ENCODE measurements around the gene COL15A1.
"Not testable (repeated sequence)": the region's sequence is repeated elsewhere in the genome, so short reads cannot be mapped to it uniquely, and the experiment has no call there.

The COL15A1 gene

DNA sequence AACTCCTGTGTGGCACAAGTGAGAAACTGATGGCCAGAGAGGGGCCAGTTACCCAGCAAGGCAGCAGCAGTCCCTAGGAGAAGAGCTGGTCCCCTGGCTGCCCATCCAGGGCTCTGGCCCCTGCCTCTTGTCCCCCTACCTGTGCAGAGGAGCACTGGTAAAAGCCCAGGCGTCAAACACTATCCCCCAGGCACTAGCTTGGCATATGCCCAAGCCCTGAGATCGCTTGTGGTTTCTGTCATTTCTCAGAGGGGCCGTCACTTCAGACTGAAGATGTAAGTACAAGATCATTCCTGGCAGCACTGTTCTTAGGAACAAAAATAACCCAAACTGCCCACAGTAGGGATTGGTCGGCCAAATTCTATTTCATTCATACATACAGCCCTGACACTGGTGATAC is 53.9 kb downstream of the COL15A1 start:
- DNase-seq, result peak; percentile 31

DNA sequence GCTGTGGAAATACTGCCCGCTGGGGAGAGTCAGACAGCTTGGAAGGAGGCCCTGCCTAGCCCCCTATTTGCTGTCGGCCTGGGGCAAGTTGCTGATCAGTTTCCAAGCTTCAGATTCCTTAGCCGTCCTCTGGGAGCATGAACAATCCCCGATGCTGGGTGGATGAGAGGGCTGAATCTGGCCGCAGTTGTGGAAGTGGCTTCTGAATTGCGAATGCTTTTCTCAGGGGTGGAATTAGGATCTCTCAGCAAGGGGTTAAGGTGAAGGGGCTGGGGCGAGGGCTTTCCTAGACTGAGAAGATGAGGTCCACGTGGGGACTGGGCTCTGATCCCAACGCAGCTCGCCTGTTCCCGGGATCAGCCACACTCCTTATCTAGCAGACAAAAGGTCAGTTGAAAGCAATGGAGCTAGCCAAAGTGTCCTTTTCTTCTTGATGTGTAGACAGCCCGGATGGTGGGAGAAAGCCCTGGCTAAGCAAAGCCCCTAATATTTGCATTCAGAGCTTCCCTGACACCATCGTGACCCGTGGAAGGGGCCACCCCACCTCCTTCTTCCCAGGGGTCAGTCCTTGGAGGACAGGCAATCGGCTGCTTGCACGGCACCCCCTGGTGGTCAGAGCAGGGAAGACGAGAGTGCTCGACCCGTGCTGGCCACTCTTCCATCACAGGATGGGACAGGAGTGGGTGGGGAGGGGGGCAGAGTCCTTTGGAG is 54.9 kb downstream of the COL15A1 start:
- DNase-seq, result no peak

DNA sequence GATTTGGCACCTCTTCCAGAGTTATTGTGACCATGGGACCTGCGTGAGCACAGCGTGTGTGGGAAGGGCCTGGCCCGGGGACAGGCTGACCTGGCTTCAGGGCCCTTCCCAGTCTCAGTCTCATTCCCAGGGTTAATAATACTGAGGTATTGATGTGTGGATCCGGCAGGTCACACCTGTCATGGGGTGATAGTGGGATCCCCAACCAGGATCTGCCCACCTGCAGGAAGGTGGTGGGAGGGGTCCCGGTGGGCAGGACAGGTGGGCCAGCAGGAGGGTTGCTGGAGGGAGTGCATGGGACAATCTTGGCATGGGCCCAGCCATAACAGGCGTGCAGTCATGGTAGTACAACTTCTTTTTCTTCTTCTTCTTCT is 55.4 kb downstream of the COL15A1 start:
- no peak for DNase-seq

DNA sequence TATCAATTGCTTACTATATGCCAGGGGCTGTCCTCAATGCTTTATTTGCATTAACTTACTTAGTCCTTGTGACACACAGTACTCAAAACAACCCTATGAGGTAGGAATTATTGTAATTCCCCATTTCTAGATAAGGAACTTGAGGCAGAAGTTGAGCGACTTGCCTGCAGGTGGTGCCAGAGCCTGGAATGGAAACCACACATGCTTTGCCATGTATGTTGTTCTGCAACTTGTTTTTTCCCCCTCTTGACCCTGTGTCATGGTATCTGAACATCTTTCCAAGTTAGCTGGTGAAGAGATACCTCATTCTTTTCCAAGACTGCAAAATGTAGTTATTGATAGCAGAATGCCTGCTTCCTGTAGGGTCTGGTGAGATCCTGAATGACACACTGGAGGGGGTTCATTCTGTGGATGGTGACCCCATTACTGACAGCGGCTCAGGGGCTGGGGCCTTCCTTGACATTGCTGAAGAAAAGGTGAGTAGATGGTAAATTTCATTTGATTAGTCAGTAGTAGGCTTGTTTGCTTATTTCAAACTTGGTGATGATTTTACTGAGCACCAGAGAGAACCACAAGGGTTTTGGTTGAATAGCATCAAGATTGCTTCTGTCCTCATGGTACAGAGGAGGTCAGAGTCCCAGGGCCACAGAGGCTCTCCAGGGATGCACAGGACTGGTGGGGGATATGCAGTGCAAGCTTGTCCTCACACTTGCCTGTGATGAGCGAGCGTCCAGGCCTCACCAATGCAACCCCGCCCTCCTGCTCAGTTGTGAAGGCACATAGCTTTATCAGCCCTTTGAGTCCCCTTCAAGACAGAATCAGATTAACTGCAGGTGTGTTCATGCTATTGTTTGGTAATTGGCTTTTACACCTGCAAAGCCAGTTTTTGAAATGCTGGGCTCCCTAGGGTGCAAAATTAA is 57.0 kb downstream of the COL15A1 start:
- DNase-seq, result peak; percentile 5

DNA sequence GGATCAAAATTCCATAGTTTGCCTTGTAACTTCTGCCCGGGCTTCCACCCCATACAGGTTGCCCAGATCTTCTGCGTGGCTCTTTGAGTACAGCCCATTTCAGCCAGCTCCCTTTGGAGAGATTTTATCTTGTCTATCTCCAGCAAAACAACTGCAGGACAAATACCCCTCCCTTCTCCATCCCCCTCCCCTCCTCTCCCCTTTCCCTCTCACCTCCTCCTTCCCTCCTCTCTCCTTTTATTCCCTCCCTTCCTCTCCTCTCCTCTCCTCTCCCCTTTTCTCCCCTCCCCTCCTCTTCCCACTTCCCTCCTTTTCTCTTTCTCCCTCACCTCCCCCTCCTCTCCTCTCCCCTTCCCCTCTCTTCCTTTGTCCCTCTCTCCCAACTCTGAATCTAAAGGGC is 58.2 kb downstream of the COL15A1 start:
- DNase-seq, result no peak

DNA sequence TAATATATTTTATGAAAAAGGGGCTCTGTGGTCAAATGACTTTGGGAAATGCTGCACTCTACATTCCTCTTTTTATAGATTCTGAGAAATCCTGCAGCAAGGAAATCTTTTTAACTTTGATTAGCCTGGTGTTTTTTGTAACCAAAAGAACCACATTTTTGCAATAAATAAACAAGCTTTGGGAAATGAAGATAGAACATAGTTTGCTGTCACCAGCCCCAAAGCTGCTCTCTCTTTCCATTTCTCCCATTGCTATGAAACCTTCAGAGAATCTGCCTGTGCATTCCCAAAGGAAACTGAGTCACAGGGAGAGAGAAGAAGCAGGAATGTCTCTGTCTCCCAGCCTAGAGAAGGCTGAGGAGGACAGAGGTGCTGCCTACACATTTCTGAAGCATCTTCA is 59.0 kb downstream of the COL15A1 start:
- DNase-seq, result no peak

DNA sequence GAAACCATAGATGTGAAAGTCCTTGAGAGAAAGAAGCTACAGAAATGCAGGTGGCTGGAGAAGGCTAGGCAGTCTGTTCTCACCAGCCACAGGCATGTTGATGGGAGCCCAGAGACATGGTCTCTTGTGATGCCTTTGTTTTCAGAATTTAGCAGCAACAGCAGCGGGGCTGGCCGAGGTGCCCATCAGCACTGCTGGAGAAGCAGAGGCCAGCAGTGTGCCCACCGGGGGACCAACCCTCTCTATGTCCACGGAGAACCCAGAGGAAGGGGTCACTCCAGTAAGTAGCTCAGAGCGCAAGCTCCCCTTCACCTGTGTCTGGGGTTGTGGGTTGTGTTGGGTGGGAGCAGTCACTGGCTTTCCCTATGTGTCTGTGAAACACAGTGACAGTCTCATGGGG is 59.6 kb downstream of the COL15A1 start:
- no peak for DNase-seq

DNA sequence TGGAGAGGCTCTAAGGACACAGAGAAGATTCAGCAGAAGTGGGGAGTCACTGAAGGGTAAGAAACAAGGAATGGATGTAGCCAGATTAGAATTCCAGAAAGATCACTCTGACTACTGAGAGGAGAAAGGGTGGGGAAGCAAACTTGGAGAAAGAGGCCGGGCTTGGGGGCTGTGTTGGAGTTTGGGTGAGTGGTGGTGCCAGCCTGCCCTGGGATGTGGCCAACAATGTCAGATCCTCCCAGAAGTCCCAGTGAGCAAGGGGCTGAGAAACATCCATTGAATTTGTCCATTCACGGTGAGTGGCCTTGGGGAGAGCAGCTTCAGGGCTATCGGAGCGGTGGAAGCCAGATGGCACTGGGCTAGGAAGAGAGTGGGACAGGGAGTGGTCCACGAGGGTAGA is 60.4 kb downstream of the COL15A1 start:
- no peak for DNase-seq

DNA sequence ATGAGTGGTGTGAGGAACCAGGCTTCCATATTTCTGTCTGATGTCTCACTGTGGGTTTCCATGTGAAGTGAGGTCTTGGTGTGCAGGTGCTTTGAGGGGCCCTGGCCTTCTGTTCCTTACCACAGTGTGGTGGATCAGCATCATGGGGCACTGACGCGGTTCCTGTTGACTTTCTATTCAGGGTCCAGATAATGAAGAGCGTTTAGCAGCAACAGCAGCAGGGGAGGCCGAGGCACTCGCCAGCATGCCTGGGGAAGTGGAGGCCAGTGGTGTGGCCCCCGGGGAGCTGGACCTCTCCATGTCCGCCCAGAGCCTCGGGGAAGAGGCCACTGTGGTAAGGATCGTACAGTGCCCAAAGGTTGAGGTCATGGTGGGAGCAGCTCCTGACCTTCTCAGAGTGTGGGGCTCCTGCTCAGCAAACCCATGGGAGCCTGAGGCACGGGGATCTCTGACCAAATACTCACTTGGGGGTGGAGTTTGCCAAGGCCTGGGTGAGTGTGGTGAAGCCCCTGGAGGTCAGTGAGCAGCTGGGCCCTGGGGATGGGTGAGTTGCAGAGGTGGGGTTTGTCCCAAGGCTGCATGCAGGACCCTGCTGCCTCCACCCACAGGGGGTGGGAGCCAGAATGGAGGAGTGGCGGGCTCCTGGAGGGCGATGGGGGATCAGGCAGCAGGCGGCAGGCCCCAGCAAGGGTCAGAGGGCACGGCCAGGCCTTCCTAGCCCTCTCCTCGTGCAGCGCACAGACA is 61.2 kb downstream of the COL15A1 start:
- no peak for DNase-seq

DNA sequence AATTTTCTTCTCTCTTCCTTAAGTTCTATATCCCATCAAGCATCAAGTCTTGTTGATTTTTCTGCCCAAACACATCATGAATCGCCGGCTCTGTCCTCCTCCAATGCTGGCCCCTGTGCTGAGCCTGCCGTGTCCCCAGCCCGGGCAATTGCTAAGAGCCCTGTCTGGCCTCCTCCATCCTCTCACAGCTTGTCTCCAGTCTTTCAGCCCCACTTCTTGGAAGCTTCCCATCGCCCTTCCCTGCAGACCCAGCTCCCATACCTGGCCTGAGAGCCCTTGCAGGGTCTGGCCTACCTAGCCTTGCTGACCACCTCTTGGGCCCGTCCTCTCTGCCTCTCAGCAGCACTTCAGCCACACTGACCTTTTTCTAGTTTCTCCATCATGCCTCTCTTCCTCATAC is 61.9 kb downstream of the COL15A1 start:
- no peak for DNase-seq

DNA sequence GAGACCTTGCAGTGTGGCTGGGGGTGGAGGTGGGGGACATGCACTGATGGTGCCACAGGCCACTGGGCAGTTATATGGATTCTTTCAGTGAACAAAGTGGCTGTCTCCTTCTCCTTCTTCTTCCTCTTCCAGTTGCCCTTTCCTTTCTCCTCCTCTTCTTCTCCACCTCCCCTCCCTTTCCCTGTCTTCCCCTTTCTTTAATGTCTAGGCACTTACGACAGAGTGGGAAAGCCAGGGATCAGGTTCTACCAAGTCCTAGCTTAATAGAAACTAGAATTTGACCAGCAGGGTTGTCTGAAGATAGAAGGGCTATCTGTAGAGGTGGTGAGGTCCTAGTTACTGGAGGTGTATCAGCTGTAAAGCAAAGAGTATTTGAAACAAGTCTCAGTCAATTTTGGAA is 62.8 kb downstream of the COL15A1 start:
- no peak for DNase-seq

DNA sequence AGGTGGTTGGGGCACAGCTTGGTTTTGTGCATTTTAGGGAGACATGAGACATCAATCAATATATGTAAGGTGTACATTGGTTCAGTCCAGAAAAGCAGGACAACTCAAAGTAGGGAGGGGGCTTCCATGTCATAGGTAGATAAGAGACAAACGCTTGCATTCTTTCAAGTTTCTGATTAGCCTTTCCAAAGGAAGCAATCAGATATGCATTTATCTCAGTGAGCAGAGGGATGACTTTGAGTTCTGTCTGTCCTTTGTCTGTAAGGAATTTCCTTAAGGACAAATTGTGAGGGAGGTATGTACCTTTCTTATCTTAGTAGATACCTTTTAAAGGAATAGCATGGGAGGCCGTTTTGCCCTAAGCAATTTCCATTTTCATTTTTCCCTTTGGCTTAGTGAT is 63.3 kb downstream of the COL15A1 start:
- no peak for DNase-seq

DNA sequence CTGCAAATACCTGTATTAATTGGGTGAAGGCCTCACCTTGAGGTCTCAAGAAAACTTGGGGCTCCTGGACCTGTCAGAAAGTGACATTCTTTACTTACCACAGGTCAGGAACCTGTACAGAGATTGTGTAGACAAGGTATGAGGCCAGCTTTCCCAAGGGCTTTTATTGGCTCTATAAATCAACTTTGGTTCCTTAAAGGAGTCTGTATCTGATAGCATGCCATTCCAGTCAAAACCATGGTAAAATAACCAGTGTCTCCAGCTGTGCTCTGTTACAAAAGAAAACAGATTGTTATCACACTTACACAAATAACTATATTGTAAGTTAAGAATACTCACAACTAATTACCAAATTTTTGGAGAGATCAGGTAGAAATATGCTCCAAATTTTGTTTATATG is 64.5 kb downstream of the COL15A1 start:
- no peak for DNase-seq

DNA sequence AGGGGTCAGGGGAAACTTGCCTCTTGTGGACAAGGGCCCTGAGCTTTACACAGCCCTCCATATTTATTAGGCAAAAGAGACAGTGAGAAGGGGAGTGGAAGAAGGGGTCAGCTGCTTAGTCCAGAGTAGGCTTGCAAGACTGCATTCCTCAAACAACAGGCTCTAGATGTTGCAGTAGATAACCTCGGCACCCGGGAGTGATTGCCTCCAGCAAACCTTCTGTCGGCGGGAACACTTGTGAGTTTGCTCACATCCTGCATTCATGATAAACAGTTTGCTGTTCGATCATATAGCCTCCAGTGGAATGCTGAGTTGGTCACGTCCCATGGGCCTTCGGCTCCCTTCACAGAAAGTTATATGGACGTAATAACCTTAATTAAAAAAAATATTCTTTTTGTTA is 66.7 kb downstream of the COL15A1 start:
- not testable (repeated sequence) for DNase-seq

DNA sequence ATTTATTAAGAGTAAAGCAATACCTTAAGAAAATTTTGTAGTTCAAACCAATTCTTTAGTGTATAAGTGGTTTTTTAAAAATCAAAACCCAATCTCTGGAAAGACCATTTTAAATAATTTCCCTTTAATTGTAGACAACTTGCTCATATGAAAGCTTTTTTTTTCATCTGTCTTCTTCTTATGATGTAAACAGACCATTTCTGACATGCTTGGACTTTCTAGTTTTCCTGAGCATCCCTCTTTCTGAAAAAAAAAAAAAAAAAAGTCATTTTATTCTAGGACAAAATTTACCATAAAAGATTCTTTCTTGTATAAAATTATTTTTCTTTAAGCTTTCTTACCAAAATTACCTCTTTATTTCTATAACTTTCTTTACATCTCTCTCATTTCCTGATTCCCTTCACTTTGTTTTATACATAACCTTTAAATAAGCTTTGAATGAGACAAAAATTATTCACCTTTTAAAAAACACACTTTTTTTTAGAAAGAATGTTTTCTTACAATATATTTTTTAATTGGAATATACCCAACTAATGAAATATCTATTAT is 67.5 kb downstream of the COL15A1 start:
- DNase-seq, result no peak

DNA sequence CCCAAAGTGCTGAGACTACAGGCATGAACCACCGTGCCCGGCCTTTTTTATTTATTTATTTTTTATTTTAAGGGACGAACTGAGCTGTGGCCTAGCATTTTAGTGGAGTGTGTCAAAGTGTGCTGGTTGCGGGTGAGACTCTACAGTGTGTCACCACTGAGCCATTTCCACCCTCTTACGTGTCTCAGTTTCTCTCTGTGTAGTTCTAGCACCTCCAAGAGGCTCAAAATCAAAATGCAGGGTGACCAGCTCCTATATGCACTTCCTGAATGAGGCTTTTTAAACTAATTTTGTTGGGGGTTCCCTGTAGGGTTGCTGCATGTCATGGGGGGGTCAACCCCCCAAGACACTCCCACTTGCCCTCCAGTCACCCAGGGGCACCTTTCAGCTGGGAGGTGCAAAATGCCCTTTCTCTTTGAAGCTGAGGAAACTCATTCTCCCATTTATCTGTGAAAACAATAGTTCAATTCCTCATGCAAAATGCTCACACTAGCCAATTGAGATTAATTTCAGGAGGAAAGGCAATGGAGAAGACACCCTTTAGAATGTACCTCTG is 69.3 kb downstream of the COL15A1 start:
- no peak for DNase-seq

DNA sequence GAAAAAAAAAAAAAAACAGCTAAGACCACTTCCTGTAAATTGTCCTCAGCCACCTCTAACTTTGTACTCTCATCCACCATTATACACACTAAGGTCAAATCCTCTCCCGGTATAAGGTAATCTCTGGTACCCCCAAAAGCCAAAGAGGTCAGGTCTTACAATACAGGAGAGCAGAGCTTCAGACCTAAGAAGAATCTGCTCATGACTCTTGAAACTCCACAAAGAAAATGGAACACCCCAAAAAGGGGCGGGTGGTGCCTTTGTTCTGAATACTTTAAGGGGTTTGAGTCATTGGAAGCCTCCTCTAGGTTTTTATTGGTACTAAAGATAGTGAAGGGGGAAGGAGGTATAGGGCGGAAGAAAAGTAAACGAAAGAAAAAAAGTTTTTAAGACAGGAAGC is 69.8 kb downstream of the COL15A1 start:
- DNase-seq, result no peak

DNA sequence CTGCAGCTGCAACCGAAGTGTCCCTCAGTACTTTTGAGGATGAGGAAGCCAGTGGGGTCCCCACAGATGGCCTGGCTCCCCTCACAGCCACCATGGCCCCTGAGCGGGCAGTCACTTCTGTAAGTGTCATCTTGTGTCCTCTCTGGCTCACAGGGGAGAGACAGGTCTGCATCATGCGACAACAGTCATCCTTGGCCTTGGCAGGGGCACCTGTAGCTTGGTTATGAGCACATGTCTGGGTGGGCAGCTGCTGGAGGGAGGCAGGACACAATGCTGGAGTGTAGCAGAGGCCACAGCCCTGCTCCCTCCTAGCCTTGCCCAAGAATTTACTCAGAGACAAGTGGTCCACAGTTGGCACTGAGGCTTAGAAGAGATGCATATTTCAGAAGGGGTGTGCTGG is 71.7 kb downstream of the COL15A1 start:
- no peak for DNase-seq

DNA sequence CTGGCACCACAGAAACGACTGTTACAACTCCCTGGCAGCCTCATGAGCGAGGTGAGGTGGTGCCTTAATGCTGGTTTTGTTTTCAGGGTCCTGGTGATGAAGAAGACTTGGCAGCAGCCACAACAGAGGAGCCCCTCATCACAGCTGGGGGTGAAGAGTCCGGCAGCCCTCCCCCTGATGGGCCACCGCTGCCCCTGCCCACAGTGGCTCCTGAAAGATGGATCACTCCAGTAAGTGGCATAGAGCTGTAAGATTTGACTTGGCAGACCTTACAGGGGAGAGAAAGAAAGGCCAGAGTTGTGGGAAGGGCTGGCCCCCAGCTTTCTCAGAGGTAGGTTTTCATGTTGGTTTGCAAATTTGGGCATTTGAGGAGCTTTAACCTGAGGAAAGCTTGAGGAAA is 72.2 kb downstream of the COL15A1 start:
- no peak for DNase-seq

DNA sequence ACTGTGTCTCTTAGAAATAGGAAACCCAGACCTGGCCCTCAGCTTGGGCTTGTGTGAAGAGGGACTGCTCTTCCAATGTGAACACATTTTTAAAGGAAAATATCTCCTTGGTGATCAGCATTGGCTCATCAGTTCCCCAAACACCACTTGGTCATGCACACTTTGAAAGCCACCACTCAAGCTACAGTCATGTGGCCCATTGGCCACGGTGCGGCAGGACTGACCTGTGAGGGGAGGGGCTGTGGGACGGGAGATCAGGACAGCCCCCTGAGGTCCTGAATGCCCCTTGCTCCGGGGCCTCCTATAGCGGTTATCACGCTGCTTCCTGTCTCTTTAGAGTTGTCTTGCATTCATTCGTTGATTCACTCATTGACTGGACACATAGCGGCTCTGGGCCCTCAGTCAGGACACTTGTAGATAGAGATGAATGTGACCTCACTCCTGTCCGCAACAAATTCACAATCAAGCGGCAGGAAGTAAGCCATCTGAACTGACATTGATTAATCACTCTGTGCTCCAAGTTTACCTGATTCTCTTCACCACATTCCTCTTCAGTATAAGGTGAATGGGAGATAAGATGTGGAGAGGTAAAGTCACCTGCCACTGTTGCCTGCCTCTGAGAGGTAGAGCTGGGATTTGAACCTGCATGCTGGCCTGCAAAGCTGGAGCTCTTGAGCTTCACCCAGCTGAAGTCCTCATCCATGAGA is 73.1 kb downstream of the COL15A1 start:
- no peak for DNase-seq

DNA sequence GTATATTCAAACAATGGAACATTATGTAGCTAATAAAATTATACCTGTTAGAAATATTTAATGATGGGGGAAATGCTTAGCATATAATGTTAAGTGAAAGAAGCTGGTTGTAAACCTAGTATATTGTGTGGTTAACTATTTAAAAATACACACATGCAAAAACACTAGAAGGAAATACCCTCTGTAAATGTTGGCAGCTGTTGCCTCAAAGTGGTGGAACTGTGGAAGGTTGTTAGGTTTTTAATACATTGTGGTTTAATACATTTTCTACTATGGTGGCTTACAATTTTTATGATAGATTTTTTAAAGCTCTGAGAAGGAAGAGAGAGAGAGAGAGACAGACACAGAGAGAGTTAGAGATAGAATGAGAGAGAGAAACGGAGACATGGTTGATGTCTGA is 74.9 kb downstream of the COL15A1 start:
- DNase-seq, result no peak

Measured in DMS79 treated with DMSO at 0.1 percent for 48 hours (cell line).